NCI-H1694 treated with DMSO at 0.1 percent for 48 hours (cell line): Measurements from ENCODE around the gene RNF208.
"Not testable (repeated sequence)": the region's sequence is repeated elsewhere in the genome, so short reads cannot be mapped to it uniquely, and the experiment has no call there.

Experiments used
- DNase-seq: peaks from one replicate; lab custom pipeline; 2025; lab: John Stamatoyannopoulos, UW

RNF208 gene

GRCh38 chr9:137240318-137240840, 18.3 kb upstream of the RNF208 start:
- DNase-seq = peak; percentile 47

DNA sequence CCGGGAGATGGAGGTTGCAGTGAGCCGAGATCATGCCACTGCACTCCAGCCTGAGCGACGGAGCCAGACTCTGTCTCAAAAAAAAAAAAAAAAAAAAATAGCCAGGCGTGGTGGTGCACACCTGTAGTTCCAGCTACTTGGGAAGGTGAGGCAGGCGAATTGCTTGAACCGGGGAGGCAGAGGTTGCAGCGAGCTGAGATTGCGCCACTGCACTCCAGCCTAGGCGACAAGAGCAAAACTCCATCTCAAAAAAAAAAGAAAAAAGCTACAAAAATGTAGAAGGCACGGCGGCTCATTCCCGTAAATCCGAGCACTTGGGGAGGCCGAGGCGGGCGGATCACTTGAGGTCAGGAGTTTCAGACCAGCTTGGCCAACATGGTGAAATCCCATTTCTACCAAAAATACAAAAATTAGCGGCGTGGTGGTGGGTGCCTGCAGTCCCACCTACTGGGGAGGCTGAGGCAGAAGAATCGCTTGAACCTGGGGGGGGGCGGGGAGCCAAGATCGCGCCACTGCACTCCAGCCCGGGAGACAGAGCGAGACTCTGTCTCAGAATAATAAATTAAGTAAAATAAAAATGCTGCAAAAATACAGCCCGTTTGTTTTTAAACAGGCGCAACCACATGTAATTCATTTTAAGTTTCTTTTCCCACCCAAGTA, 17.6 kb upstream of the RNF208 start:
- not testable (repeated sequence) for DNase-seq

DNA sequence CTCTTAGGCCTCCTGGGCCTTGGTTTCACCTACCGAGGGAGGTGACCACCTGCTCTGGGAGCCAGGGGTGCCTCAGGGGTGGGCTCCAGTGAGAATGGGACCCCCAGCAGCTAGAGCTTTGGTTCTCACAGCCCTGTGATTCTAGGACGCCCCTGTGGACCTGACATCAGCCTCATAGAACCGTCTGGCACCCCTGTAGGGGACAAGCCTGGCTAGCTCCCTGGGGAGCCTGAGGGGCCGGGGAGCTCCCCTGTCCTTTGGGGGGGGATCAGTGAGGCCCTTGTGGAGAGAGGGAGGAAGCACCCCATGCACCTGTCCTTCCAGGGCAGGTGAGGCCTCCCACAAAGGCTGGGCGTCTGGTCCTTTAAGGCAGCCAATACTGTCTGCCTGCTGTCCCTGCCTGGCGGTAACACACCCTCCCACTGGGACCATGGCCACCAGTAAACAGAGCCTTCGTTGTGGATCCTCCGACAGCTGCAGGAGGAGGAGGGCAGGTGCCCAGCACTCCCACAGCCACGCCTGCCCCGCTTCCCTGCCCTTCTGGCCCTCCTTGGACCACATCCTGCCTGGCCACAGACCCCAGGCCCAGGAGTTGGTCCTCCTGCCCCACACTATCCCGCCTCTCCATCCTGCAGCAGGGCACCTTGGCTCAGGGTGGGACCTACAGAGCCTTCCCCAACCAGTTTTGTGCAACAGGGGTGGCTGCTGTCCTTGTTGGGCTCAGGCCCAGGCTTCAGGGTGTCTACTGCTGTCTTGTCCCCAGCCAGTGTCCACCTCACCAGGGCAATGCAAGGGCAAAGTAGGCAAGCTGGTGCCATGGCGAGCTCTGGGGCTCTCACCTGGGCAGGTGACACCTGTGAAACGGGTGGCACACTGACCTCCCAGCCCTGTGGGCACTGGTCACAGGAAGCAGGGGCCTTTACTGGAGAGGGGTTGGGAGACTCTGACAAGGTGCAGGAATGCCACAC, 16.0 kb upstream of the RNF208 start:
- no peak for DNase-seq

DNA sequence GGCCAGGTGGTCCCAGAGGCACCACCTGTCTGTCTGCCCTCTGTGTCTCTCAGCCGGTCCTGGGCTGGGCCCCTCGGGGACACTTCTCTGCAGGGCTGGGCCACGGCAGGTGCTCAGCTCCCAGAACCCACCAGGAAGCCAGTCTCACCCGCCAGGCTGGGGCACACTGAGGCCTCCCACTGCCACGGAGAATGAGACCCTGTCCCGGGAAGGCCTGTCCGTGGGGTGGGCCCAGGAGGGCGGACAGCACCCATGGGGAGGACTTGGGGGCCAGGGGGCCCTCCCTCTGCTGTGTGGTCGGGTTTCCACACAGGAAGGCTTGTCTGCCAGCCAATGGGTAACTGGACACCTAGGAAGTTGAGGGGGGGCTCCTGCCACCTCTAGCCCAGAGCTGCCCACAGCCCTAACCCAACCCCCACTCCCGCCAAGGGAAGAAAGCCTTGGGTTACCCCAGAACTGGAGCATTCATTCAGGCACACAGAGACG, 14.9 kb upstream of the RNF208 start:
- DNase-seq = no peak

DNA sequence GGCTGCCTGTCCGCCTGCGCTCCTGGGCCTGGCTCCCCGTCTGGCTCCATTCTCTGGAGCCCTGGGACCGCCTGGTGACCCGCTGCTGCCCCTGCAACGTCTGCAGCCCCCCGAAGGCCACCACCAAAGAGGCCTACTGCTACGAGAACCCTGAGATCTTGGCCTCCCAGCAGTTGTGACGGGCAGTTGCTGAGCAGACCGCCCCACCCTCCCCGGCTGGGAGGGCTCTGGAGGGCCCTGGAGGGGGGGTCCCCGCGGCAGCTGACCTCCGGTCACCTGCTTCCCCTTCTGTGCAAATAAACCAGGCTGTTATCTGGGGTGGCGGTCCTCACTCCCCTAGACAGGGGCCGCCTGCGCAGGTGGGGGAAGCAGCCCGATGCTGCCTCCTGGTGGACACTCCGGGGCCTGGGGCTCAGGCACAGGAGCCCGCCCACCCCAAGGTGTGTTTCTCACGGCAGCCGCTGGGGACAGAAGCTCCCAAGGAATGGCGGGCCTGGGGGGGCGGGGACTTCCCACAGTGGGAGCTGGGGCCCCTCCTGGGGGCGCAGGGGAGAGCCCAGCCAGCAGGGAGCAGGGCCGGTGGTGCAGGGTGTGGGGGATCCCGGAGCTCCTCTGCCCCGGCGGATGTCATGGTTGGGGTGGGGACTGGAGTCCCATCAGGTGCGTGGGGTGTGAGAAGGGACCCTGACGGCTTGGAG, 14.3 kb upstream of the RNF208 start:
- DNase-seq = peak; percentile 42

- no peak for DNase-seq
Measured at GRCh38 chr9:137235424-137236237, 13.6 kb upstream of the RNF208 start.

- DNase-seq = no peak
Measured at GRCh38 chr9:137234758-137235423, 12.9 kb upstream of the RNF208 start.

- no peak for DNase-seq
Measured at GRCh38 chr9:137234055-137234697, 12.1 kb upstream of the RNF208 start.

- no peak for DNase-seq
Measured at GRCh38 chr9:137233143-137233980, 11.3 kb upstream of the RNF208 start.

DNA sequence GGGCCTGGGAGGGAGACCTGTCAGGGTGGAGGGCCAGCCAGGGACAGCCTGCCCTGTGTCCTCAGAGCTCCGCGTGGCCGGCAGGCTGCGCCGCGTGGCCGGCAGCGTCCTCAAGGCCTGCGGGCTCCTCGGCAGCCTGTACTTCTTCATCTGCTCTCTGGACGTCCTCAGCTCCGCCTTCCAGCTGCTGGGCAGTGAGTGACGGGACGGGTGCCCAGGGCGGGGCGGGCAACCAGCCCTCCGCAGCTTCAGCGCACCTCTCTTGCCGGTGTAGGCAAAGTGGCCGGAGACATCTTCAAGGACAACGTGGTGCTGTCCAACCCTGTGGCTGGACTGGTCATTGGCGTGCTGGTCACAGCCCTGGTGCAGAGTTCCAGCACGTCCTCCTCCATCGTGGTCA, 10.5 kb upstream of the RNF208 start:
- no peak for DNase-seq

GRCh38 chr9:137232101-137232500, 10.1 kb upstream of the RNF208 start:
- DNase-seq = no peak

GRCh38 chr9:137231372-137232039, 9.5 kb upstream of the RNF208 start:
- no peak for DNase-seq

DNA sequence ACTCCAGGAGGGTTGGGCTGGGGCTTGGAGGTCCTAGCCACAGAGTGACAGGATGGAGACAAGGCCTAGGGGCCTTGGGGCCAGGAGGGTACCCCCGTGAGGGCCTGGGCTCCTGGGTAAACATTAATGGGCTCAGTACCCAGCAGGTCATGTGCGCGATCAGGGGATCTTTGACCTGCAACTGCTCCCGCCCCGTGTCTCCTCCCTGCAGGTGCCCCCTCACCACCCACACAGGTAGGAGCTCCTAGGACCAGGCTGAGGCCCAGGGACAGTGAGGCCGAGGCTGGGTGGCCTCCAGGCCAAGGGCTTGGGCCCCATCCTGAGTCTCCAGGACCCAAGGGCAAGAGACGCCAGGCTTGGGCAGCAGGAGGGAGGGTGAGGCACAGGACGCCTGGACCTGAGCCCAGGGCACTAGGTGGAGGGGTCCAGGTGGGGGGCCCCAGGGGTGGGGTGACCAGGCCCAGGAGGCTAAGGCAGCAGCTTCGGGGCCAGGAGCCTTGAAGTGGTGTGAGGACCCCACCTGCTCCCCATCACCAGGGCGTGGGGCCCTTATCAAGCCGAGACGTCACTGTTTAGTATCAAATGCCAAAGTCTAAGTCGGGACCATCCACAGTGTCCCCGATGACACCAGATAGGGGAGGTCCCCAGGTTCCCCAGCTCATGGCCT, 8.8 kb upstream of the RNF208 start, which contains the start of gene SLC34A3:
TSS of gene SLC34A3 (plus strand) at position 197 of the 667 bp plus-strand sequence. CDS start 802 bp downstream, outside the sequence.
- no peak for DNase-seq

DNA sequence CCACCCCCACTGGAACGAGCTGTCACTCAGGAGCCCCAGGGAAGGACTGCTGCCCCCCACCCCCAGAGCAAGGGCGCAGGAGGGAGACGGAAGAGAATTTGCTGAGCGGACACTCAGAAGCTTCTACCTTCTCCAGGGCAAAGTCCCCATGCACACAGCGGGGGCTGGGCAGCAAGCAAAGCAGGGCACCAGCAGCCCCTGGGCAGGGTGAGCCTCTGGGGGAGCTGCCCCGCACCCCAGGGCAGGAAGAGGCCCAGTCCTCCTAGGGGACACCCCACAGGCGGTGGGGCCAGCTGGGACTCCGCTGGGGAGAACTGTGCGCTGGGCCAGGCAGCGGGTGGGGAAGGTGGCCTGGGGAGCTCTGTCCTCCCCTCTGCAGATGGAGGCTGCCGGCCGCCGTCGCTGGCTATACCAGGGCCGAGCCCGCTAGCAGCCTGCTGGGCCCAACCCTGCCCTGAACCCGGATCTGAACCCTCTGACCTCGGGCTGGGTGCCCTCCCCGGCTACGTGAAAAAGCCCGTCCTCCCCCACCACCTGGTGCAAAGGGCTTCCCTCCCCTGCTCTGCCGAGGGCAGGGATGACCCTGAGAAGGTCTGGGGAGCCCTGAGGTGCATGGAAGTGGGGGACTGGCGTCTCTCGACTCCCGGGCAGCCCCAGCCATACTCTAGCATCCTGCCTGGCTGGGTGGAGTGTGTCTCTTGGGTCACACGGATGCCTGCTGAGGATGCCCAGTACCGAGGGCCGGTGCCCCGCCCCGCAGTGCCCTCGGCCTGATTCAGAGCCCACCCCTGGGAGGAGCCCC, 8.1 kb upstream of the RNF208 start:
- DNase-seq = no peak

- DNase-seq = no peak
Measured at GRCh38 chr9:137228968-137229896, 7.2 kb upstream of the RNF208 start.

- DNase-seq = no peak
Measured at GRCh38 chr9:137228506-137228967, 6.5 kb upstream of the RNF208 start.
